CD4-positive, alpha-beta T cell (primary cell): ENCODE data around the gene AIFM3. TPM values are rescaled to one million over a fixed set of nuclear protein-coding genes. Genes with fewer than 3 reads are reported as not detected.
"Not testable (repeated sequence)": the region's sequence is repeated elsewhere in the genome, so short reads cannot be mapped to it uniquely, and the experiment has no call there.

Source experiments
- ATAC-seq: fragments of 200-7000 bp; cut with Tn5 transposase; one replicate; pipeline ENCODE4 v1.10.0; 2022; ENCODE audit warnings: mild to moderate bottlenecking; ENCODE audit not compliant: poor library complexity
- CTCF ChIA-PET: fragments of 350-600 bp; sonication (Branson Sonifier 250); formaldehyde crosslinking; loops from one replicate; lab custom pipeline; 2021; ENCODE audit warnings: antibody characterized with exemption, inconsistent platforms; lab: Charles Lee
- POLR2A ChIA-PET: fragments of 350-600 bp; sonication (Branson Sonifier 250); formaldehyde crosslinking; loops from one replicate; lab custom pipeline; 2021; ENCODE audit warnings: antibody characterized with exemption, inconsistent platforms; lab: Charles Lee
- DNase-seq, 14 experiments: peaks; one replicate each; pipeline ENCODE4 v3.0.0-alpha.2; 2013 to 2020; ENCODE audit warnings: mixed read lengths in 2 of 14
- H3K27ac ChIP-seq, 2 donors: one replicate each; pipeline versions ENCODE4 v1.5.1 to v1.7.0; 2013; ENCODE audit warnings: low read length in 2 of 2, low read depth in 1 of 2, mild to moderate bottlenecking in 1 of 2
- H3K27me3 ChIP-seq, 2 experiments: 1 replicate in 1 of 2; 2 replicates in 1 of 2; pipeline versions ENCODE4 v1.6.1 to v1.7.0; 2013; ENCODE audit warnings: low read length in 2 of 2, control low read depth in 1 of 2, mild to moderate bottlenecking in 1 of 2, moderate library complexity in 1 of 2; ENCODE audit not compliant: insufficient read depth in 2 of 2, control insufficient read depth in 1 of 2
- H3K36me3 ChIP-seq: one replicate; pipeline ENCODE4 v1.6.1; 2013; ENCODE audit warnings: low read length, control low read depth; ENCODE audit not compliant: insufficient read depth
- H3K4me1 ChIP-seq: one replicate; pipeline ENCODE4 v1.6.1; 2013; ENCODE audit warnings: low read length, control low read depth; ENCODE audit not compliant: insufficient read depth
- H3K4me3 ChIP-seq: one replicate; pipeline ENCODE4 v1.5.1; 2013; ENCODE audit warnings: mild to moderate bottlenecking, low read length, moderate library complexity
- H3K9me3 ChIP-seq, 2 experiments: 1 replicate in 1 of 2; 2 replicates in 1 of 2; pipeline versions ENCODE4 v1.6.1 to v1.7.0; 2013; ENCODE audit warnings: low read length in 2 of 2, mild to moderate bottlenecking in 2 of 2, control low read depth in 1 of 2, moderate library complexity in 1 of 2; ENCODE audit not compliant: control insufficient read depth in 1 of 2, insufficient read depth in 1 of 2
- H3K27ac Mint-ChIP-seq: one replicate; pipeline ENCODE4 v1.8.0; 2020; ENCODE audit warnings: mixed read lengths
- H3K27me3 Mint-ChIP-seq: one replicate; pipeline ENCODE4 v1.8.0; 2021; ENCODE audit warnings: mixed read lengths
- H3K36me3 Mint-ChIP-seq: one replicate; pipeline ENCODE4 v1.8.0; 2021; ENCODE audit warnings: low read depth, mixed read lengths
- H3K4me1 Mint-ChIP-seq: one replicate; pipeline ENCODE4 v1.8.0; 2021; ENCODE audit warnings: low read depth, mixed read lengths
- H3K4me3 Mint-ChIP-seq: one replicate; pipeline ENCODE4 v1.8.0; 2020; ENCODE audit warnings: mild to moderate bottlenecking, mixed read lengths
- H3K9me3 Mint-ChIP-seq: one replicate; pipeline ENCODE4 v1.8.0; 2020; ENCODE audit warnings: mixed read lengths
- intact Hi-C, 2 experiments: fragments of 100-400 bp; cut with DNase I in 1 of 2; cut with micrococcal nuclease in 1 of 2; formaldehyde crosslinking; loops; one replicate each; pipeline versions ENCODE4 v1.15.1 to v1.9.0; 2023 to 2025; cut with DNase I, micrococcal nuclease
- total RNA-seq, 174 experiments: library from RNA in 2 of 174; stranded (reverse) in 2 of 174; gene quantifications; one replicate each; pipeline ENCODE4 v1.2.3 and lab custom pipeline; 2021 to 2026
- TF ChIP-seq, protein P1 (sequence below): fragments of 200-600 bp; IDR thresholded peaks from one replicate; pipeline ENCODE4 v1.8.0; 2022; ENCODE audit warnings: antibody characterized with exemption, mild to moderate bottlenecking

Gene AIFM3
- total RNA-seq, 2 experiments from 2014 or later: 0.34 to 0.41 TPM

DNA sequence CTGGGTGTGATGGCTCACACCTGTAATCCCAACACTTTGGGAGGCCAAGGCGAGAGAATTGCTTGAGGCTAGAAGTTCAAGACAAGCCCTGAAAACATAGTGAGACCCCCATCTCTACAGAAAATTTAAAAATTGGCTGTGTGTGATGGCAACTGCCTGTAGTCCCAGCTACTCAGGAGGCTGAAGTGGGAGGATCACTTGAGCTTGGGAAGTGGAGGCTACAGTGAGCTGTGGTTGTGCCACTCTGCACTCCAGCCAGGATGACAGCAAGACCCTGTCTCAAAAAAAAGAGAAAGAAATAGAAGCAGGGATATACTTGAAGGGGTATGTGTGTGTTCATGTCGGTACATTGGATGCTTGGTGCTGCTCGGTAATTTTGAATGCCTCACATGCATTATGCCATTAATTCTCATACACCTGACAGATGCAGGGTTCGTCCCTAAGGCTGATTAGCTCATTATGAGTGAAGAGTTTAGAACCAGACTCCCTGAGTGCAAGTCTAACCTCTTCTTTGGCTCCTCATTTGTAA, 35.9 kb upstream of the AIFM3 start:
- CTCF ChIA-PET: no interaction called here
- Mint-ChIP-seq H3K9me3 (no peaks in the 10 kb centered on the region), H3K4me3 (no peak overlapping the region), H3K27me3 (no peaks in the 10 kb centered on the region), H3K27ac (peak overlapping the region; percentile 20), H3K4me1 (peaks cover 59% of the 10 kb centered on the region), H3K36me3 (peaks cover 45% of the 10 kb centered on the region)
- TF ChIP-seq, protein P1, sequence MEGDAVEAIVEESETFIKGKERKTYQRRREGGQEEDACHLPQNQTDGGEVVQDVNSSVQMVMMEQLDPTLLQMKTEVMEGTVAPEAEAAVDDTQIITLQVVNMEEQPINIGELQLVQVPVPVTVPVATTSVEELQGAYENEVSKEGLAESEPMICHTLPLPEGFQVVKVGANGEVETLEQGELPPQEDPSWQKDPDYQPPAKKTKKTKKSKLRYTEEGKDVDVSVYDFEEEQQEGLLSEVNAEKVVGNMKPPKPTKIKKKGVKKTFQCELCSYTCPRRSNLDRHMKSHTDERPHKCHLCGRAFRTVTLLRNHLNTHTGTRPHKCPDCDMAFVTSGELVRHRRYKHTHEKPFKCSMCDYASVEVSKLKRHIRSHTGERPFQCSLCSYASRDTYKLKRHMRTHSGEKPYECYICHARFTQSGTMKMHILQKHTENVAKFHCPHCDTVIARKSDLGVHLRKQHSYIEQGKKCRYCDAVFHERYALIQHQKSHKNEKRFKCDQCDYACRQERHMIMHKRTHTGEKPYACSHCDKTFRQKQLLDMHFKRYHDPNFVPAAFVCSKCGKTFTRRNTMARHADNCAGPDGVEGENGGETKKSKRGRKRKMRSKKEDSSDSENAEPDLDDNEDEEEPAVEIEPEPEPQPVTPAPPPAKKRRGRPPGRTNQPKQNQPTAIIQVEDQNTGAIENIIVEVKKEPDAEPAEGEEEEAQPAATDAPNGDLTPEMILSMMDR: no peak
- Histone ChIP-seq H3K27ac (no peak overlapping the region), H3K9me3 (no peaks in the 10 kb centered on the region), H3K4me3 (no peak overlapping the region), H3K4me1 (peaks cover 51% of the 10 kb centered on the region), H3K27me3 (no peaks in the 10 kb centered on the region), H3K36me3 (peaks cover 33% of the 10 kb centered on the region)
- DNase-seq: no peak
- POLR2A ChIA-PET: no interaction called here
- intact Hi-C loops: no loop called here
- no peak for ATAC-seq

DNA sequence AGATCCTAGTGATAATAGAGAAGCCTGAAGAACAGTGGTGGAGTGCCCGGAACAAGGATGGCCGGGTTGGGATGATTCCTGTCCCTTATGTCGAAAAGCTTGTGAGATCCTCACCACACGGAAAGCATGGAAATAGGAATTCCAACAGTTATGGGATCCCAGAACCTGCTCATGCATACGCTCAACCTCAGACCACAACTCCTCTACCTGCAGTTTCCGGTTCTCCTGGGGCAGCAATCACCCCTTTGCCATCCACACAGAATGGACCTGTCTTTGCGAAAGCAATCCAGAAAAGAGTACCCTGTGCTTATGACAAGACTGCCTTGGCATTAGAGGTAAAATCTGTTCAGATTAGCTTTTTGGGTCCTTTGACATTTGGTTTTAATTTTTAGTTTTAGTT, 33.1 kb upstream of the AIFM3 start:
- intact Hi-C loops: no loop called here

DNA sequence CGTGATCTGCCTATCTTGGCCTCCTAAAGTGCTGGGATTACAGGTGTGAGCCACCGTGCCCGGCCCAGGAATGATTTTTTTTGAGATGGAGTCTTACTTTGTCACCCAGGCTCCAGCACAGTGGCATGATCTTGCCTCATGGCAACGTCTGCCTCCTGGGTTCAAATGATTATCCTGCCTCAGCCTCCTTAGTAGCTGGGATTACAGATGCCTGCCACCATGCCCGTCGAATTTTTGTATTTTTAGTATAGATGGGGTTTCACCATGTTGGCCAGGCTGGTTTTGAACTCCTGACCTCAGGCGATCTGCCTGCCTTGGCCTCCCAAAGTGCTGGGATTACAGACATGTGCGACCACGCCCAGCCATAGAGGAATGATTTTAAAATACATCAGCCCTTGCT, 32.0 kb upstream of the AIFM3 start:
- H3K27ac ChIP-seq, DNase-seq, H3K27me3 ChIP-seq, H3K4me3 ChIP-seq, H3K4me3 Mint-ChIP-seq, ATAC-seq, intact Hi-C loops, H3K9me3 Mint-ChIP-seq, H3K9me3 ChIP-seq, POLR2A ChIA-PET, H3K27ac Mint-ChIP-seq, H3K27me3 Mint-ChIP-seq: not testable (repeated sequence)
- Mint-ChIP-seq H3K4me1 (peaks cover 73% of the 10 kb centered on the region), H3K36me3 (peaks cover 69% of the 10 kb centered on the region)
- Histone ChIP-seq H3K36me3 (peaks cover 45% of the 10 kb centered on the region), H3K4me1 (peaks cover 63% of the 10 kb centered on the region)
- CTCF ChIA-PET: interaction anchor here (0.7 kb wide), 1 partner anchor 20 kb away, joined by 3 read pairs; no protein-coding TSS in a partner anchor

More for the DNA sequence above, 33.1 kb upstream of the AIFM3 start:
- H3K36me3 Mint-ChIP-seq: peaks cover 65% of the 10 kb centered on the region
- ChIA-PET CTCF (interaction anchor here (2.4 kb wide), 1 partner anchor 17 kb away, joined by 6 read pairs; the partner anchor contains the start of gene CRKL), POLR2A (no interaction called here)
- Histone ChIP-seq H3K27ac (no peak overlapping the region), H3K27me3 (no peaks in the 10 kb centered on the region), H3K9me3 (no peaks in the 10 kb centered on the region), H3K4me1 (peaks cover 59% of the 10 kb centered on the region), H3K4me3 (no peak overlapping the region), H3K36me3 (peaks cover 40% of the 10 kb centered on the region)
- DNase-seq (no peak), ATAC-seq (no peak)
- TF ChIP-seq, protein P1: no peak
- H3K9me3 Mint-ChIP-seq: no peaks in the 10 kb centered on the region
- peaks cover 70% of the 10 kb centered on the region for H3K4me1 Mint-ChIP-seq
- no peaks in the 10 kb centered on the region for H3K27me3 Mint-ChIP-seq
- peak overlapping the region; percentile 7 for H3K27ac Mint-ChIP-seq
- H3K4me3 Mint-ChIP-seq: no peak overlapping the region

DNA sequence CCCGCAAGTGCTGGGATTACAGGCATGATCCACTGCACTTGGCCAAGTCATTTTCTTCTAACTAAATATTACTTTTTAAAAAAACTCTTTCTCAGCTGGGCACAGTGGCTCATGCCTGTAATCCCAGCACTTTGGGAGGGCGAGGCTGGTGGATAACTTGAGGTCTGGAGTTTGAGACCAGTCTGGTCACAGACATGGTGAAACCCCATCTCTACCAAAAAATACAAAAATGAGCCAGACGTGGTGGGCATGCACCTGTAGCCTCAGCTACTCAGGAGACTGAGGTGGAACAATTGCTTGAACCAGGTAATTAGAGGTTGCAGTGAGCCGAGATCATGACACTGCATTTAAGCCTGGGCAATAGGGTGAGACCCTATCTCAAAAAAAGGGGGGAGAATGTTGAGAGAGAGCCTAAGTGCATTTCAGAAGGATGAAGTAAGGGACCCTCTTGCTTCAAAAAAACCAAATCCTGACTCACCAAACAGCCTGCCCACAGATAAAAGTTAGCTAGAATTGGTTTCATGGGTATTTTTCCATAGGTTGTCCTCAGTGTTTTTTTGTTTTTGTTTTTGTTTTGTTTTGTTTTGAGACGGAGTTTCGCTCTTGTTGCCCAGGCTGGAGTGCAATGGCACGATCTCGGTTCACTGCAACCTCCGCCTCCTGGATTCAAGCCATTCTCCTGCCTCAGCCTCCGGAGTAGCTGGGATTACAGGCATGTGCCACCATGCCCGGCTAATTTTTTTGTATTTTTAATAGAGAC, 31.1 kb upstream of the AIFM3 start:
- H3K27ac ChIP-seq, ATAC-seq: not testable (repeated sequence)
- H3K4me1 Mint-ChIP-seq: peaks cover 78% of the 10 kb centered on the region

More for the DNA sequence above, 31.1 kb upstream of the AIFM3 start:
- H3K27me3 ChIP-seq, DNase-seq, intact Hi-C loops, H3K4me3 ChIP-seq, H3K27me3 Mint-ChIP-seq, H3K4me3 Mint-ChIP-seq, H3K9me3 Mint-ChIP-seq, H3K9me3 ChIP-seq, POLR2A ChIA-PET: not testable (repeated sequence)
- CTCF ChIA-PET: interaction anchor here (1.2 kb wide), 1 partner anchor 19 kb away, joined by 5 read pairs; the partner anchor contains the start of gene CRKL
- Mint-ChIP-seq H3K27ac (peak overlapping the region; percentile 7), H3K36me3 (peaks cover 78% of the 10 kb centered on the region)
- H3K4me1 ChIP-seq: peaks cover 65% of the 10 kb centered on the region
- peaks cover 47% of the 10 kb centered on the region for H3K36me3 ChIP-seq
